Activated T-helper 2 cell treated with anti-CD3 and anti-CD28 coated beads, Interferon-gamma antibody, Interleukin-2, Interleukin-4, amounts not matched to agents 10 μg/mL and 5 μg/mL and 100 μg/mL, durations not matched to agents 14 hours and 24 hours and 36 hours (primary cell): Measurements from ENCODE around the gene DDX41. TPM values are rescaled to one million over a fixed set of nuclear protein-coding genes. Genes with fewer than 3 reads are reported as not detected.
"Not testable (repeated sequence)": the region's sequence is repeated elsewhere in the genome, so short reads cannot be mapped to it uniquely, and the experiment has no call there.

Source experiments
- DNase-seq: peaks from one replicate; pipeline ENCODE4 v3.0.0; 2021; ENCODE audit warnings: low spot score
- H3K27ac Mint-ChIP-seq: one replicate; pipeline ENCODE4 v1.8.0; 2021; ENCODE audit warnings: mixed read lengths
- H3K27me3 Mint-ChIP-seq: one replicate; pipeline ENCODE4 v1.8.0; 2021; ENCODE audit warnings: low read depth, mixed read lengths
- H3K36me3 Mint-ChIP-seq: one replicate; pipeline ENCODE4 v1.8.0; 2021; ENCODE audit warnings: low read depth, mixed read lengths
- H3K4me1 Mint-ChIP-seq: one replicate; pipeline ENCODE4 v1.8.0; 2021; ENCODE audit warnings: low read depth, mixed read lengths
- H3K4me3 Mint-ChIP-seq: one replicate; pipeline ENCODE4 v1.8.0; 2021; ENCODE audit warnings: low read depth, mild to moderate bottlenecking, moderate library complexity, mixed read lengths
- H3K9me3 Mint-ChIP-seq: one replicate; pipeline ENCODE4 v1.8.0; 2021; ENCODE audit warnings: mixed read lengths
- intact Hi-C: fragments of 100-400 bp; cut with micrococcal nuclease; formaldehyde crosslinking; loops from one replicate; pipeline ENCODE4 v1.15.1; 2023
- total RNA-seq: library from RNA; stranded (reverse); gene quantifications from 2 replicates; pipeline ENCODE4 v1.2.3, GENCODE V29; 2022

DDX41 gene
- total RNA-seq, result 138 and 144 TPM in 2 replicates

- no peaks in the 10 kb centered on the region for H3K9me3 Mint-ChIP-seq
- peak within 1 kb of the TSS; percentile 87 for H3K4me3 Mint-ChIP-seq
- H3K4me1 Mint-ChIP-seq, result peaks cover 27% of the 10 kb centered on the region
- no peaks in the 10 kb centered on the region for H3K27me3 Mint-ChIP-seq
- DNase-seq, result peak; percentile 97
- intact Hi-C loops, result loop anchor here (1.0 to 2.0 kb wide), 4 partner anchors 20 to 91 kb away; partner anchors contain the start of genes B4GALT7, FAM193B, GRK6 and PDLIM7
- H3K36me3 Mint-ChIP-seq, result peaks cover 75% of the 10 kb centered on the region
- peak within 1 kb of the TSS; percentile 80 for H3K27ac Mint-ChIP-seq
These were observed at the start of gene DDX41 for GRCh38 chr5:177516601-177517568. Gene DDX41 (minus strand): TSS chr5:177516961. CDS start chr5:177516945, 16 bp downstream.

- Mint-ChIP-seq H3K4me3 (no peak overlapping the region), H3K36me3 (no peaks in the 10 kb centered on the region), H3K27ac (no peak overlapping the region), H3K27me3 (no peaks in the 10 kb centered on the region), H3K9me3 (no peaks in the 10 kb centered on the region), H3K4me1 (no peaks in the 10 kb centered on the region)
- intact Hi-C loops, result no loop called here
- DNase-seq, result no peak
These were observed 48.3 kb upstream of the DDX41 start for GRCh38 chr5:177565046-177565445.

DNA sequence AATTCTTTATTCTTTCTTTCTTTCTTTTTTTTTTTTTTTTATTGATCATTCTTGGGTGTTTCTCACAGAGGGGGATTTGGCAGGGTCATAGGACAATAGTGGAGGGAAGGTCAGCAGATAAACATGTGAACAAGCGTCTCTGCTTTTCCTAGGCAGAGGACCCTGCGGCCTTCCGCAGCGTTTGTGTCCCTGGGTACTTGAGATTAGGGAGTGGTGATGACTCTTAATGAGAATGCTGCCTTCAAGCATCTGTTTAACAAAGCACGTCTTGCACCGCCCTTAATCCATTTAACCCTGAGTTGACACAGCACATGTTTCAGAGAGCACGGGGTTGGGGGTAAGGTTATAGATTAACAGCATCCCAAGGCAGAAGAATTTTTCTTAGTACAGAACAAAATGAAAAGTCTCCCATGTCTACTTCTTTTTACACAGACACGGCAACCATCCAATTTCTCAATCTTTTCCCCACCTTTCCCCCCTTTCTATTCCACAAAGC lies 42.7 kb upstream of the DDX41 start:
- not testable (repeated sequence) for H3K4me3 Mint-ChIP-seq

DNA sequence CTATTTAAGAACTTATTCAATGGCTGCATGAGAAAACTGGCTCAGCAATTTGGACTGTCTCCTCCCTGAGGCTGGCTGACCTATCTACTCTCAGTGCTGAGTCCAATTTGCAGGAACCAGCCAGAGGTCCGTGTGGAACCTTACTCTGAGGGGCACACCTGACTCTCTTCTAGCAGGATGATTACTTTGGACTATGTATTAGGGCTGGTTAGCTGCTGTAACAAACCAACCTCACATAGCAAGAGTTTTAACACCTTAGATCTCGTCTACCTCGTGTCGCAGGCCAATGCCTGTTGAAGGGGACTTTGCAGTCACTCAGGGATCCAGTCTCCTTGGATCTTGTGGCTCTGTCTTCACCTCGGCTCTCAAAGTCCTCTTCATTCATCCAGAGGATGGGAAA lies 41.0 kb upstream of the DDX41 start:
- peaks cover 23% of the 10 kb centered on the region for H3K4me1 Mint-ChIP-seq
- no peaks in the 10 kb centered on the region for H3K9me3 Mint-ChIP-seq
- no peak for DNase-seq
- H3K4me3 Mint-ChIP-seq, result no peak overlapping the region
- H3K36me3 Mint-ChIP-seq, result peaks cover 2% of the 10 kb centered on the region
- no peaks in the 10 kb centered on the region for H3K27me3 Mint-ChIP-seq
- H3K27ac Mint-ChIP-seq, result no peak overlapping the region
- intact Hi-C loops, result no loop called here

More for the DNA sequence above, 42.7 kb upstream of the DDX41 start:
- DNase-seq, H3K27ac Mint-ChIP-seq, H3K36me3 Mint-ChIP-seq, intact Hi-C loops, H3K9me3 Mint-ChIP-seq, H3K27me3 Mint-ChIP-seq: not testable (repeated sequence)
- H3K4me1 Mint-ChIP-seq, result peaks cover 18% of the 10 kb centered on the region

GRCh38 chr5:177557041-177557647 lies 40.4 kb upstream of the DDX41 start:
- intact Hi-C loops, result no loop called here
- DNase-seq, result peak; percentile 46
- Mint-ChIP-seq H3K27me3 (no peaks in the 10 kb centered on the region), H3K27ac (no peak overlapping the region), H3K4me1 (peaks cover 29% of the 10 kb centered on the region), H3K9me3 (no peaks in the 10 kb centered on the region), H3K4me3 (no peak overlapping the region), H3K36me3 (peaks cover 8% of the 10 kb centered on the region)

- H3K4me1 Mint-ChIP-seq, result peaks cover 32% of the 10 kb centered on the region
- H3K27me3 Mint-ChIP-seq, result no peaks in the 10 kb centered on the region
- H3K9me3 Mint-ChIP-seq, result no peaks in the 10 kb centered on the region
- no peak for DNase-seq
- H3K27ac Mint-ChIP-seq, result no peak overlapping the region
- no peak overlapping the region for H3K4me3 Mint-ChIP-seq
- intact Hi-C loops, result loop anchor here (2.0 kb wide), 1 partner anchor 39 kb away; the partner anchor contains the start of gene DDX41
- H3K36me3 Mint-ChIP-seq, result peaks cover 12% of the 10 kb centered on the region
These were observed 38.9 kb upstream of the DDX41 start for GRCh38 chr5:177555665-177556064.

- no peak overlapping the region for H3K27ac Mint-ChIP-seq
- peaks cover 14% of the 10 kb centered on the region for H3K36me3 Mint-ChIP-seq
- H3K4me1 Mint-ChIP-seq, result peaks cover 32% of the 10 kb centered on the region
- intact Hi-C loops, result loop anchor here (2.0 kb wide), 1 partner anchor 38 kb away; the partner anchor contains the start of gene DDX41
- H3K4me3 Mint-ChIP-seq, result peak overlapping the region; percentile 82
- DNase-seq, result no peak
- H3K9me3 Mint-ChIP-seq, result no peaks in the 10 kb centered on the region
- no peaks in the 10 kb centered on the region for H3K27me3 Mint-ChIP-seq
These were observed 38.5 kb upstream of the DDX41 start for GRCh38 chr5:177555228-177555627.

- peak within 1 kb of the TSS; percentile 58 for H3K27ac Mint-ChIP-seq
- DNase-seq, result peak; percentile 94
- H3K27me3 Mint-ChIP-seq, result no peaks in the 10 kb centered on the region
- H3K4me1 Mint-ChIP-seq, result peaks cover 32% of the 10 kb centered on the region
- intact Hi-C loops, result loop anchor here (1.0 to 2.0 kb wide), 2 partner anchors 38 kb away; partner anchors contain the start of genes DDX41 and TMED9
- H3K4me3 Mint-ChIP-seq, result peak within 1 kb of the TSS; percentile 82
- H3K36me3 Mint-ChIP-seq, result peaks cover 16% of the 10 kb centered on the region
- no peaks in the 10 kb centered on the region for H3K9me3 Mint-ChIP-seq
These were observed 37.8 kb upstream of the DDX41 start, which contains the start of gene FAM193B for GRCh38 chr5:177554474-177555111. Gene FAM193B (minus strand): TSS chr5:177554563. CDS start chr5:177554458, 105 bp downstream.

GRCh38 chr5:177553671-177554429 lies 37.1 kb upstream of the DDX41 start:
- H3K9me3 Mint-ChIP-seq, result no peaks in the 10 kb centered on the region
- intact Hi-C loops, result loop anchor here (1.0 to 2.0 kb wide), 2 partner anchors 37 to 38 kb away; partner anchors contain the start of genes DDX41 and TMED9
- peaks cover 33% of the 10 kb centered on the region for H3K4me1 Mint-ChIP-seq
- no peak overlapping the region for H3K27ac Mint-ChIP-seq
- no peaks in the 10 kb centered on the region for H3K27me3 Mint-ChIP-seq
- DNase-seq, result peak; percentile 31
- H3K4me3 Mint-ChIP-seq, result peak overlapping the region; percentile 79
- peaks cover 16% of the 10 kb centered on the region for H3K36me3 Mint-ChIP-seq

DNA sequence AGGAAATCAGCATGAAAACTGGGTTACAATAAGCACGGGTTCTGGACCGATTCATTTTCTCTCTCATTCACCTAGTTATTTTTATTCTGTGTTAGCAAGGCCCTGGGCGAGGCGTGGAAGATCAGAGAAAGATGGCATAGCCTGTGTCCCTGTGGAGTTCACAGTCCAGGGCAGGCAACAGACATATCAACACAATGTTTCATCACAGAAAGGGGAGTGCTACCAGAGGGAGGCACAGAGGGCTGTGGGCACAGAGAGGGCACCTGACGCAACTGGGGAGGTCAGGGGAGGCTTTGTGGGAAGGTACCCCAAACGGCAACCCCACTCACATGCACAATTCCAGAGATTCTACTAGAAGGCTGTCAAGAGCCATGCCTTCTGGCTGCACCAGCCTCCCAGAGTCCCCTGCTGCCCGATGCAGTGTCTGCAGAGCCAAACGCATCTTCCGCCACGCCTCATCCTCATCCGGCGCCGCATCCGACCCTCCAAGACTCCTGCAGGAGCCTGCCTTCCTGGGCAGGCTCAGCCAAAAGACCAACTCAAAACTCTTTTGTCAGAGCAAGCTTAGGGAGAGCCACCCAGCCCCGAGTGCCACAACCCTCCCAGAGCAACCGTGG lies 36.2 kb upstream of the DDX41 start:
- DNase-seq, result no peak
- H3K27me3 Mint-ChIP-seq, result no peaks in the 10 kb centered on the region
- peaks cover 36% of the 10 kb centered on the region for H3K4me1 Mint-ChIP-seq
- peaks cover 16% of the 10 kb centered on the region for H3K36me3 Mint-ChIP-seq
- no peaks in the 10 kb centered on the region for H3K9me3 Mint-ChIP-seq
- H3K27ac Mint-ChIP-seq, result peak overlapping the region; percentile 58
- intact Hi-C loops, result no loop called here
- peak overlapping the region; percentile 79 for H3K4me3 Mint-ChIP-seq

GRCh38 chr5:177550122-177550521 lies 33.4 kb upstream of the DDX41 start:
- Mint-ChIP-seq H3K4me3 (no peak overlapping the region), H3K36me3 (peaks cover 19% of the 10 kb centered on the region), H3K27me3 (no peaks in the 10 kb centered on the region), H3K9me3 (no peaks in the 10 kb centered on the region), H3K27ac (no peak overlapping the region), H3K4me1 (peaks cover 25% of the 10 kb centered on the region)
- no peak for DNase-seq
- intact Hi-C loops, result no loop called here
